Stimulated activated CD8-positive, alpha-beta memory T cell treated with anti-CD3 and anti-CD28 coated beads, Interleukin-15, amount 100 ng/mL, for 24 hours (primary cell): ENCODE data around the gene RNF224.

ENCODE experiments used
- DNase-seq: peaks from one replicate; pipeline ENCODE4 v3.0.0-alpha.2; 2020; ENCODE audit warnings: low read depth

RNF224 gene

DNA sequence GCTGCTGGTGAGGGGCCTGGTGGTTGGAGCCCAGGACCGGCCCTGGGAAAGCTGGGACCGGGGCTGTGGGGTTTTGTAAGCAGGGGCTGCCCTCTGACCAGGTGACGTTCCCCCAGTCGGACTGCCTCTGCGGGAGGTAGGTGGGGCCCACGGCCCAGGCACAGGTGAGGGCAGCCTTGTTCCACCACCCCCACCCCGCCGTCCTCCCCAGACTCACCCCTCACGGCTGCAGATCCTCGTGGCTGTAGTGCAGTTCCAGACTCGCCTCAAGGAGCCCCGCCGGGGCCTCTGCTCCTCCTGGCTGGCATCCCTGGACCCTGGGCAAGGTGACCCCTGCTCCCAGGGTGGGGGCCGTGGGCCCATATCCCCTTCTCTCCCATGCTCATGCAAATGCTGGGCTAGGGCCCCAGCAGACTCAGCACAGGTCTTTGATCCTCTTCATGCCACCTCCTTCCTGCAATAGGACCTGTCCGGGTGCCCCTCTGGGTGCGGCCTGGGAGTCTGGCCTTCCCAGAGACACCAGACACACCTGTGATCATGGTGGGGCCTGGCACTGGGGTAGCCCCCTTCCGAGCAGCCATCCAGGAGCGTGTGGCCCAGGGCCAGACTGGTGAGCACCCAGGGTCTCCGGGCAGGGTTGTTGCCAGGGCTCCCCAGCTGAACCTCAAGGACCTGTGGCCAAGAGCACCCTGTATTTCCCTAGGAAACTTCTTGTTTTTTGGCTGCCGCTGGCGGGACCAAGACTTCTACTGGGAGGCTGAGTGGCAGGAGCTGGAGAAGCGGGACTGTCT is 11.9 kb upstream of the RNF224 start:
- no peak for DNase-seq

DNA sequence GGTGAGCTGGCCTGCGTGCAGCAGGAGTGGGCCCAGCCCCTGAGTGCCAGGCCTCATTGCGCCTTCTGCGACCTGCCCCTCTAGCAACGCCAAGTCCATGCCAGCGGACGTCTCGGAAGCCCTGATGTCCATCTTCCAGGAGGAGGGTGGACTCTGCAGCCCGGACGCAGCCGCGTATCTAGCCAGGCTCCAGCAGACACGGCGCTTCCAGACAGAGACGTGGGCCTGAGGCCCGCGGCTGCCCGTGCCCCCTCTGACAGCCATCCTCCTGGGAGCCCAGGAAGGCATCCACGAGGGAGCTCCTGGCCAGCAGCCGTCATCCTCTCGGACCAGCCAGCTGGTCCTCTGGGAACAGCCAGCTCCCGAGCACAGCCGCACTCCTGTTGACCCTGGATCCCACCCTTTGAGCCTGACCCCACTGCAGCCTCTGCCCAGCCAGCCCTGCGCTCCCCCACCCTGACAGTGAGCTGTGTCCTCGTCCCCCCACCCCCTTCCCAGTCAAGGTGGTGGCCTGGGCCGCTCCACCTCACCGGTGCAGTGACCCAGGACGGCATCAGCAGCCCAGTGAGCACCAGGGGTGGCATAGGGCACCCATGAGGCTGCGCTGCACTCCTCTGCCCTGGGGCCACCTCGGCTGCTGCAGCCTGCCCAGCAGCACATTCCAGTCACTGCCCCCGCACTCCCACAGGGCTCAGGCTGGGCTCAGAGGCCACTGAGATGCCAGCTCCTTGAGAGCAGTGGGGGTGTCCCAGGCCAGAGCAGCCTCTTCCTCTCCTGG is 10.9 kb upstream of the RNF224 start:
- DNase-seq: no peak

DNA sequence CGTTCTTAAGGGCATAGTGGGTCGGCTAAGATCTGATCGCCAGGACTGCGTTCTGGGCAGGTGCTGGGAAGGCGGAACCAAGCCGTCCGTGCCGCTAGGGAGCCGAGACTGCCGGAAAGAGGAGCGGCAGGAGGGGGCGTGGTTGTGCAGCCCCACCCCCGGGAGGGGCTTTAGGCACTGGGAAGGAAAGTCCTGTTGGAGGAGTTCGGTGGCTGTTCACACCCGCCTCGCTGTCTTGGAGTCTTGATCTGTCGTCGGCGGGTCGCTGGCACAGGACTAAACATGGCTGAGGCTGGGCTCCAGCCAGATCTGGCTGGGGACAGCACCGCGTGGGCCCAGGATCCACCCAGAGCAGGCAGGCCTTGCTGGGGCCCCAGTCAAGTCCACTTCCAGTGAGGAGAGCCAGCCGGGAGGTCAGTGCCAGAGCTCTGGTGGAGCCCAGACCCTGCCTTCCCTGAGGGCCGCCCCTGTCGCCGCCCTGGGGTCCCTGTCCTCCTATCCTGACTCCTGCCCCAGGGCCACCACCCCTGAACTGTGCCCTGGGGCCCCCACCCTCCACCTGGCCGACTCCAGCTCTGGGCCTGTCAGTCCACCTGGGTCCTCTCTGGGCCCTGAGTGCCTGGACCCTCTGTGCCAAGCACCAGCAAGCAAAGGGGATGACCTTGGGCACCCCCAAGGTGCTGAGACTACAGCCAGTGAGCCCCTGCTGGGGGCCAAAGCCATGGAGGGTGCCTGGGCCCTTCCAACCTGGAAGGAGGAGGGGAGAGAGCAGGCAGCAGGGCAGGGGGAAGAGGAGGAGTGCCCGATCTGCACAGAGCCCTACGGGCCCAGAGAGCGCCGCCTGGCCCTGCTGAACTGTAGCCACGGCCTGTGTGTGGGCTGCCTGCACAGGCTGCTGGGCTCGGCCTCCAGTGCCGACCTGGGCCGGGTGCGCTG is 9.8 kb upstream of the RNF224 start:
- no peak for DNase-seq

DNA sequence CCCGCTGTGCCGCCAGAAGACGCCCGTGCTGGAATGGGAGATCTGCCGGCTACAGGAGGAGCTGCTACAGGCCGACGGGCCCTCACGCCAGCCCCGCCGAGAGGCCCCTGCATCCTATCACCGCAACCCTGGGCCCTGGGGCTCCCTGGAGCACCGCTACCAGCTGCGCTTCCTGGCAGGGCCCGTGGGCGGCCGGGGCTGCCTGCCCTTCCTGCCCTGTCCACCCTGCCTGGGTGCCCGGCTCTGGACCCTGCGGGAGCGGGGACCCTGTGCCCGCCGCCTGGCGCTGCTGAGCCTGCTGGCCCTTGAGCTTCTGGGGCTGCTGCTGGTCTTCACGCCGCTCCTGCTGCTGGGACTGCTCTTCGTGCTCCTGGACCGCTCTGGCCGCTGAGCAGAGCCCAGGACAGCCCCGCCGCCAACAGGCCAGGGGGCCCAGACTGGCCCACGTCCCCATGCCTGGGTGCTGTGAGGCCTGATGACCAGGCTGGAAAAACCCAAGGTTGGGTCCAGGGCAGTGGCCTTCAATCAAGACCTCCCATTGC is 9.0 kb upstream of the RNF224 start:
- no peak for DNase-seq

DNA sequence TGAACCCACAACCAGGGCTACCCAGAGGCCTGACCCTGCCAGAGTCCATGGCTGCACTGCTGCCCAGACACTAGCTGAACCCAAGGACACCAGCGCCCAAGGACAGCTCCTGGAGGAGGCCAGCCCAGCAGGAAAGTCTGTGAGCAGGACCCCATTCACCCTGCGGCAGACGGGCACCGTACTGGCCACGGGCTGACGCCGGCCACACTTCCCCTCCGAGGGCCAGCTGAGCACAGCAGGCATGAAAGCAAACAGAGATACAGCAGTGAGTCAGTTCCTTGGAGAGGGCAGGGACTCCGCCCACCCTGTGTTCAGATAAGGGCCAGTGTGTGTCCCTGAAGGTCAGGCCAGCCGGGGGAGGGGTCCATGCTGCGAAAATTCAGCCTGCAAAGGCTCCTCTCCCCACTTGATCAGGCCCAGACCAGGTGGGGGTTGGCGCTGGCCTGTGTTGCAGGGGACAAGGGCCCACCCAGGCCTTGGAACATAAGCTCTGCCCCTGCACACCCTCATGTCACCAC is 8.5 kb upstream of the RNF224 start:
- DNase-seq: no peak

DNA sequence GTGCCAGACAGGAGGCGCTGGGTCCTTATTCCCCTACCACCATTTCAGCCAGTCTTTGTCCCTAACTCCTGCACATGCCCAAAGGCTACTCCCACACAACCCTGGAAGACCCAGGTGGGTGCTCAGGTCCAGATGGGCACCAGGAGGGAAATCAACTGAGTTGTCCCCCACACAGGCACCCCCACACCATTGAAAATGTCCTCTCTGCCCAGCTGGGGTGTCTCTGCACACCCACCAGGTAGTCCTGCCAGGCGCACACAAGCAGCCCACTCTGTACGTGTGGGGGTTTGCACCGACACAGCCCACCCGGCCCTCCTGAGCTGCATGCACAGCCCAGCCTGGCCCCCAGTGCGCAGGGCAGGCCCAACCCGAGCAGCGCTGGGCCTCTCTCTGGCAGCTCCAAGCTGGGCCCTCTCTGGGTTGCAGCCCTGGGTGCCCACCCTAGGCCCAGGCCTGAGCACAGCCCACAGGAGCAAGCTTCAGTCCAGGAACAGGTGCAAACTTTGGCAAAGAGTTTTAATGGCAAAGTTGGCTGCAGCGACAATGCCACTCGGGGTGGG is 7.5 kb upstream of the RNF224 start:
- DNase-seq: no peak

DNA sequence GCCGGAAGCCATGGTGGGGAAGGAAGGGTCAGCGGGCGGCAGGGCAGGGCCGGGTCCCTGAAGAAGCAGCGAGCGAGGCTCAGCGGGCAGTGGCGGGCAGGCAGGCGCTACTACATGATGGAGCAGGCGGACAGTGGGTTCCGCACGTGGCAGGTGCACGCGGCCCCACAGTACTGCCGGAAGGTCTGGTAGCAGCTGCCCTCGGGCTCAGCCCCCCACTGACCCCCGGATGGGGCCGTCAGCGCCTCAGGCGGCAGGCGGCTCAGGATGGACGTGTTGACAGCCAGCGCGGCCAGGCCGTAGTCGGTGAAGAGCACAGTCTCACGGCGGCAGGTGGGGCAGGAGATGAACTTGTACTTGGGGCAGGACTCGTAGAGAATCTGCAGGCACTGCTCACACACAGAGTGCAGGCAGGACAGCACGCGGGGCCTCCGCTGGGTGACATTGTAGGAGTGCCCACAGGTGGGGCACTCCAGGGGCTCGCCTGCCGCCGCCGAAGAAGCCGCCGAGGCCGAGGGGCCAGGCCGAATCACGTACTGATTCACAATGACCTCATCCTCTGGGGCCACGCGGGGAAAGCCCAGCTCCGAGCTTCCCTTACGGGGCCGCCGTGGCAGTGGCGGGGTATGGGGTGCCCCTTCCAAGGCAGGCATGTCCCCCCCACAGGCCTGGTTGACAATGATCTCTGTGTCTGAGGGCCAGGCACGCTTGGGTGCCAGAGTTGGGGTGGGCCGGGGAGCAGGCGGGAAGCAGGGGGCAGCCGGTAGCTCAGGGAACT is 6.8 kb upstream of the RNF224 start:
- no peak for DNase-seq

DNA sequence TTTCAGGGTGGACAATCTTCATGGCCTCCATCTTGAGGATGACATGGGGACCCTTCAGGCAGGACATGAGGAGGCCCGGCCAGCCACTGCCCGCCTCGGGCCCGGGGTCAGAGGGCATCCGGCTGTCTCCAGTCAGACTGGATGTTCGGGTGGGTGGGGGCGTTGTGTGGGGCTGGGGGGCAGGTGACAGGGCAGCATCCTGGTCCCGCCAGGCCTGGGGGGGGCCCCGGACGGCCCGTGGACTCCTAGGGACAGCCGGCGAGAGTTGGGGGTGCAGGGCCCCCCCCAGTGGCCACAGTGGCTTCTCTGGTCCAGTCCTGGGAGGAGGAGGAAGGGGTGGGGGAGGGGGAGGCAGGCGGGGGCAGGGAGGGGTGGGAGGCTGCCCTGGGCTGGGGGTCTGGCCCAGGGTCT is 6.2 kb upstream of the RNF224 start:
- no peak for DNase-seq

DNA sequence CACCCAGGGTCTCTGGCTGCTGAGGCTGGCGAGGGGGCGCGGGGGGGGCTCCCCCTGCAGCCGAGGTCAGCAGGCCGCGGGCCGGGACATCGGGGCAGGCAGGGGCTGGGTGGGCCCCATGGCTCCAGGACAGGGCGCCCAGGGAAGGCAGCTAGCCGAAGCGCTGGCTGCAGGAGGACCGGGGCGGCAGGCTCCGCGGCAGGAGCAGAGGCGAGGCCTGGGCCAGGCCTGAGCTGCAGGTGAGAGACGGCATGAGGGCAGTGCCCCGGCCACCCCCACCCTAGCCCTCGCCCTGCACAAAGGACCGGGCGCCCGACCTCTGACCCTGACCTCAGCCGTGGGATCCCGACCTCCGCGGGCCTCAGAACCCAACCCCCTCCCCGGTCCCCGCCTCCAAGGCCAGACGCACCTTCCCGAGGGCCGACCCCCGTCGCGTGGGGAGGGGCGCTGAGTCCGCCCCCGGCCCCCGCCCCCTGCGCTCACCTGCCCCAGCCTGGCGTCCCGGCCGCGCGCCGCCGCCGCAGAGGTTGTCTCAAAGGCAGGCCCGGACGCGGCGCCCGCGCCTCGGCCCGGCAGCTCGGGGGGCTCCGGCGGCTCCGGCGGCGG is 5.7 kb upstream of the RNF224 start:
- no peak for DNase-seq

DNA sequence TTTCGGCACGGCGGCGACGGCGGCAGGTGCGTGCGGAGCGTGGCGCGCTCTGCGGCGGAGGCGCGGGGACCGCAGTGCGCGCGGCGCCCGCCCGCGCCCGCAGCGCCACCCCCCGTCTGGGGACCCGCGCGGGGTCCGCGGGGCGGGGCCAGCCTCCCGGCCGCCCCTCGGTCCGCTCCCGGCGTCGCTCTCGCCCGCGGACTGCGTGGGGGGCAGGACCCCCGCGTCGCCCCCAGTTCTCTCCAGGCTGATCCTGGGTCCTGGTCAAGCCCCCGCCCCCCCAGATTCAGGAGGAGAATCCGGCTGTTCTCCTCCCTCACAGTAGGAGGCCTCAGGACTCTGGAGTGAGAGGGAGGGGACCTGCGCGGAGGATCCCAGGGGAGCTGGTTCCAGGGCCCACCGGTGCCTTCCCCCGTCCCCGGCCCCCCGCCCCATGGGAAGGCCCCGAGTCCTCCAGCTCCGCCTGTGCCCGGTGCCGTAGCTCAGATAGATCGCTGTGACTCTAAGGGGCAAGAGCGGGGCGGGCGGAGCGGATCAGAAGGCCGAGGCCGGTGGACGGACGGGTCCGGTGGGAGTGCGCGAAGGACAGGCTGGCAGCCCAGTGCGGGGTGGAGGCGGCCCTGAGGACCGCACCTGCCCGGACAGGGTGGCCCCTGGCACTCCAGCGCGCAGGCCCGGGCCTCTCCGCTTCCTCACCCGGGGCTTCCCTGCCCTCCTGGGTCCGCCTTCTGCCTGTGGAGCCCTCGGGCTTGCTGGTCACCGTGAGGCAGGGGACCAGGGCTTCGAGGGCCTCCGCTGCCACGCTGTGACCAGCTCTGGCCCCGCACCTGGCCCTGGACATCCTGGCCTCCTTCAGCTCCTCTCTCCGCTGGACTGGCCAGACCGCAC is 4.9 kb upstream of the RNF224 start, which contains the start of gene RNF208:
Gene RNF208 (minus strand): TSS at position 51 of the 888 bp plus-strand sequence. CDS start 1,028 bp downstream, outside the sequence.
- DNase-seq: no peak

DNA sequence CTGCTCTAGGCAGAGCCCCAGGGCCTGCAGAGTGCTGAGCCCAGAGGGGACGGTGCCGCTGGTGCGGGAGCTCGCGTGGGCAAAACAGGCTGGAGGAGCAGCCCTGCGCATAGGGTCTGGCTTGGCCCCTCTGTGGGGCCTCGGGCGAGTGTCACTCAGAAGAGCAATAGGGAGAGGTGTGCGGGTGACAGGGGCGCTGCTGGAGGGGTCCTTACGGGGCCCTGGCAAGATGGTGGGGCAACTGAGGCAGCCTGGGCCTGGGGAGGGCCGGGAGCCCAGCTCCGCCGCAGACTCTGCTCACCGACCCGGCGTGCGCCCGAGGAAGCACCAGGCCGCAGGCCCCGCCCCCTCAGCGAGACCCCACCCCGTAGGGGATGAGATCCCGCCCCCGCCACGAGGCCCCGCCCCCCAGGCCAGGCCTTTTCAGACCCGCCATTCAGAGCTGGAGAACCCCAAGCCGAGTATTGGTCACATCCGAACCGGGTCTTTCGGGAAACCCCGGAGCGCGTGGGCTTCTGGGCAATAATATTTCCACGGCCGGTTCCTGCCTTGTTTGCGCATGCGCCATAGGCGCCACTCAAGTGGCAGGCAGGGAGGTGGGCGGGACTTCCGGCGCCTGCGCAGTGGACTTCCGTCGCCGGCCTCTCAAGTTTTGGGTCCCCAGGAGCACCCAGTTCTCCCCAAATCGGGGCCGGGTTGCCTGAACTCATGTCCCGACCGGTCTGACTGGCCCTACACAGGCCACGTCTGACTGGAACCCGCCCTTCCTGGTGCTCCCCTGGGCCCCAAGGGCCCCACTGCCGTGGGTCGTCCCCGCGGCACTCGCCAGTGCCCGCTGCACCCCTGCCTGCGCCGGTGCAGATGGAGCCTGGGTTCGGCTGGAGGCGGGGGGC is 4.0 kb upstream of the RNF224 start:
- DNase-seq: peak; percentile 98

DNA sequence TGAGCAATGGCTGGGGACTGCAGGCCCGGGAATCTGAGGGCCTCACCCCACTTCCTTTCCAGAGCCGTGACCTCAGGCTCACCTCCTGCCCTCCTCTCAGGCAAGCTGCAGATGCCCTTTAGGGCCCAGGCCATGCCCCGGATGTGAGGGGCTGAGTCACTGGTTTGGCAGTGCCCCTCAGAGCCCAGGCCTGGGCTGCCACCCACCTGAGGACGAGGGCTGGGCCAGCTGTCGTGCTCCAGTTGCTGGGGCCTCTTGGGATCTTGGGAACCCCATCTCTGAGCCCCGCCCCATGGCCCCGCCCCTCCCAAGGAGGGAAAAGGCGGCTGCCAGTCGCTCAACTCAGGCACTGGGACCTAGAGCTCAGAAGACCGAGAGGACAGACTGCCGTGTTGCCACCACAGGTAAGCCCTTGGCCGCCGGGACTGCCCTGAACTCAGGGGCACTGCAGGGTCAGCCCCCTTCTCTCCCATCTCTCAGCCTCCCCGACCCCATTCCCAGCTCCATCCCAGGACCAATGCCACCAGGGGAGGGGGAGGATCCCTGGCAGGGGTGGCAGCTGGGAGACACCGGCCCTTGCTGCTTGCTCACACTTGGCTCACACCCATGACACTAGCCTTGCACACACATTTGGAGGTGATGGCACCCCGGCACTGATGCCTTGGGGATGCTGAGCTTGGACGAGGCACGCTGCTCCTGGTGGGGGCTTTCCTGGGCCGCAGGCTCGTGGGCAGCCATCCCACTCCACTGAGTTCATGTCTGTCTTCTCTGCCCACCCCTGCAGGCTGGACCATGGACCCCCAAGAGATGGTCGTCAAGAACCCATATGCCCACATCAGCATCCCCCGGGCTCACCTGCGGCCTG is 2.2 kb upstream of the RNF224 start, which contains the start of gene CYSRT1:
Gene CYSRT1 (plus strand): TSS at position 345 of the 865 bp plus-strand sequence. CDS start 448 bp downstream, at position 793.
- no peak for DNase-seq

DNA sequence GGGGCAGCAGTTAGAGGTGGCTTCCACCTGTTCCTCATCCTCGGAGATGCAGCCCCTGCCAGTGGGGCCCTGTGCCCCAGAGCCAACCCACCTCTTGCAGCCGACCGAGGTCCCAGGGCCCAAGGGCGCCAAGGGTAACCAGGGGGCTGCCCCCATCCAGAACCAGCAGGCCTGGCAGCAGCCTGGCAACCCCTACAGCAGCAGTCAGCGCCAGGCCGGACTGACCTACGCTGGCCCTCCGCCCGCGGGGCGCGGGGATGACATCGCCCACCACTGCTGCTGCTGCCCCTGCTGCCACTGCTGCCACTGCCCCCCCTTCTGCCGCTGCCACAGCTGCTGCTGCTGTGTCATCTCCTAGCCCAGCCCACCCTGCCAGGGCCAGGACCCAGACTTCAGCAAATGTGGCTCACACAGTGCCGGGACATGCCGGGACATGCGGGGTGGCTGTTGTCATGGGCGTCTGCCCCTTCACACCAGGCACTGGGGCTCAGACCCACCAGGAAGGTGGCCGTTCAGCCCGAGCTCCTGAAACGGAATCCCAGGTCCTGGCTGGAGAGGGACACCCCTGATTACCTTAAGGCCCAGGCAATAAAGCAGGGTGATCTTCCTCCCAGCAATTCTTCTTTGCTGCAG is 1.5 kb upstream of the RNF224 start:
- no peak for DNase-seq

DNA sequence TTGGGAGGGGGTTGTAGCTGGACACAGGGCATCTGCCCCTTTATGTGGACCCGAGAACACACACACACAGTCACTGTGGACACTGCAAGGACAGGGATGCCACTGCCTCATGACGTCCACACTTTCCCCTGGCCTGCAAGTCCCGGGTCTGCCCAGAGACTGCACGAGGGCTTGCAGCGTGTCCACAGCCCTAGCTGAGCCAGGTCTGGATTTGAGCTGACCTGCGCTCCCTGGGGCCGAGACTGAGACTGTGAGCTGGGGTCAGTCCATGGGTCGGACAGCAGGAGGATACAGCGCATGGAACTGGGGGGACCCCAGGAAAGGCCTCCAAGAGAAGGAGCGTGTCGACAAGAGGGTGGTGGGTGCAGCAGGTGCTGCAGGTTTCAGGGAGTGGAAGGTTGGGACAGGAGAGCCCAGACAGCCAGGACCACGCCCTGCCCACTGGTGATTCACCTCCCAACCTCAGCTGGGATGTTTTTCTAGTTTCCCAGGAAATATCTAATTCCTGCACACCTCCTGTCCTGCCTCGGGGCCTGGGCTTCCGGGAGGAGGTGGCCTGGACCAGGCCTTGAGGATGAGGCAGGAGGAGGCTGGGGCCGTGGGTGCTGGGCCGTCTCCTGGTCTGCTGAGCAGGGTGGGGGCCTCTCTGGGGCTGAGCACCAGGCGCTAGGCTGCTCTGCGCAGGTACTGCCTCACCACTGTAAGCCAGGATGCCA is 806 bp upstream of the RNF224 start:
- no peak for DNase-seq

DNA sequence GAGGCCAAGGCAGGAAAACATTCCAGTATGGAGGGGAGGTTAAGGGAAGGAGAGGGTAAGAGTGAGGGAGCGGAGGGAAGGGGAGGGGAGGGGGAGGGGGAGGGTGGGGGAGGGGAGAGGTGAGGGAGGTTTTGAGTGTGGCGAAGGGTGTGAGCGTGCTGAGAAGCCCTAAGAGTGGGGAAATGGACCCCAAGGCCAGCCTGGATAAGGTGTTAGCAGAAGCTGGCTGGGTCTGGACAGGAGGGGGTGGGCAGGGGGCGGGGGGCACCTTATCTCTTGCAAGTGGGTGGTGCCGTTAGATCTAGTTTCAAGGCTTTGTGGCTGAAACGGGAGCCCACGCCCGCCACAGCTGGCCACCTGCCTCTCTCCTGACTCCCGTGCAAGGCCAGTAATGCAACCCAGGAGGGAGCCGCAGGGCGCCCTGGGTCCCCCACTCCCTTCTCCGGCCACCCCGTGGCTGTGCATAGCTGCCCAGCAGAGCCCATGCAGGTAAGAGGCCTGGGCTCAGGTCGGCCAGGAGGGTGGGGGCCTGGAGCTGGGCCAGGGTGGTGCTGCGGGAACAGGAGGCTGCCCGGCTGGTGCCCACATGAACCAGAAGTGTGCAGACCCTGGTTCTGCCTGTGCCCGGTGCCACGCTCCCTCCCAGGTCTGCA is 677 bp downstream of the RNF224 start:
- DNase-seq: no peak
